C4-2B (cell line): ENCODE data around the gene BPI.

Source experiments
- ZFX ChIP-seq: fragments of 450-650 bp; IDR thresholded peaks from 2 replicates; pipeline ENCODE4 v1.6.1; 2017
- TF ChIP-seq, protein P1 (sequence below): fragments of 450-650 bp; conservative IDR thresholded peaks from 2 replicates; pipeline ENCODE4 v1.5.1; 2017; ENCODE audit warnings: mild to moderate bottlenecking

- TF ChIP-seq ZFX, result no peak
- TF ChIP-seq, protein P1, sequence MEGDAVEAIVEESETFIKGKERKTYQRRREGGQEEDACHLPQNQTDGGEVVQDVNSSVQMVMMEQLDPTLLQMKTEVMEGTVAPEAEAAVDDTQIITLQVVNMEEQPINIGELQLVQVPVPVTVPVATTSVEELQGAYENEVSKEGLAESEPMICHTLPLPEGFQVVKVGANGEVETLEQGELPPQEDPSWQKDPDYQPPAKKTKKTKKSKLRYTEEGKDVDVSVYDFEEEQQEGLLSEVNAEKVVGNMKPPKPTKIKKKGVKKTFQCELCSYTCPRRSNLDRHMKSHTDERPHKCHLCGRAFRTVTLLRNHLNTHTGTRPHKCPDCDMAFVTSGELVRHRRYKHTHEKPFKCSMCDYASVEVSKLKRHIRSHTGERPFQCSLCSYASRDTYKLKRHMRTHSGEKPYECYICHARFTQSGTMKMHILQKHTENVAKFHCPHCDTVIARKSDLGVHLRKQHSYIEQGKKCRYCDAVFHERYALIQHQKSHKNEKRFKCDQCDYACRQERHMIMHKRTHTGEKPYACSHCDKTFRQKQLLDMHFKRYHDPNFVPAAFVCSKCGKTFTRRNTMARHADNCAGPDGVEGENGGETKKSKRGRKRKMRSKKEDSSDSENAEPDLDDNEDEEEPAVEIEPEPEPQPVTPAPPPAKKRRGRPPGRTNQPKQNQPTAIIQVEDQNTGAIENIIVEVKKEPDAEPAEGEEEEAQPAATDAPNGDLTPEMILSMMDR, result no peak
Measured at GRCh38 chr20:38308047-38308438, 4.1 kb downstream of the BPI start.
